HG03342 (cell line): ENCODE data around the gene LANCL1.

Experiments
- ATAC-seq: cut with Tn5 transposase; IDR thresholded peaks from one replicate; pipeline ENCODE4 v1.9.1; 2021; ENCODE audit warnings: mild to moderate bottlenecking, moderate library complexity; ENCODE audit not compliant: unreplicated experiment

The LANCL1 gene

GRCh38 chr2:210476194-210477128 is at the start of gene LANCL1:
Gene LANCL1 (minus strand): TSS chr2:210476759. CDS start chr2:210476396, 363 bp downstream.
- peak; percentile 100 for ATAC-seq

DNA sequence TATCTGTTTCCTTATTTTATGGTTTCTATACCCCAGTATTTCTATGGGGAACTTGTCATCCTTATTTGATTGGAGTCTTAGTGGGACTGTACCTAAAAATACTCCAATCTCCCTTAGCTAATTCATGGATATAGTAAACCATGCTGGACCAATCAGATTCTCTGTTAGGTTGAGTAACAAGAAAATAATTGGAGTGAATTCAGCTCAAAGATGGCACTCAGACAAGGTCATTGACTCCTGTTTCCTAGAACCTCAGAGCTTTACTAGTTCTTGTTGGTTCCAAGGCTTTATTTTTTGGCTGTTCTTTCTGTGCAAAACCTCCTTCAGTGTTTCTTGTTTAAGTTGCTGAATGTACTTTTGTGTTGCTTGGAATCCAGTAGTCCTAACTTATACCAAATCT is 48.0 kb upstream of the LANCL1 start:
- no peak for ATAC-seq

GRCh38 chr2:210523650-210524289 is 47.2 kb upstream of the LANCL1 start:
- ATAC-seq = no peak

DNA sequence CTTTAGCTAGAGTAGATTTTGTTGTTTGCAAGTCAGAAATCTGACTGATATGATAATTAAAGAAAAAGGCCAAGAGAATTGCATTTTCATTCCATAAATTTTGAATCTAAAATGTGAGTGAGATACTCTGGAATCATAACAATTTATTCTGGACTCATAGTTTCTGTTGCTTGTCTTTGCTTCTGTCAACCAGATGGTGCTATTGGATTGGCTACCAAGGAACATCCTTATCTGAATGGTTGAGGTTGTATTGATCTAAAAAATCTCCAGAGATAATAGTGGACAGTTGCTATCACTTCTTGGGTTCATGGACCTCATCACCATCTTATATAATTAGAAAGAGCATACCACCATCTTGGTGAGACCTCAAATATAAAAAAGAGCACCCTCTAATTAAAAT is 45.8 kb upstream of the LANCL1 start:
- no peak for ATAC-seq

DNA sequence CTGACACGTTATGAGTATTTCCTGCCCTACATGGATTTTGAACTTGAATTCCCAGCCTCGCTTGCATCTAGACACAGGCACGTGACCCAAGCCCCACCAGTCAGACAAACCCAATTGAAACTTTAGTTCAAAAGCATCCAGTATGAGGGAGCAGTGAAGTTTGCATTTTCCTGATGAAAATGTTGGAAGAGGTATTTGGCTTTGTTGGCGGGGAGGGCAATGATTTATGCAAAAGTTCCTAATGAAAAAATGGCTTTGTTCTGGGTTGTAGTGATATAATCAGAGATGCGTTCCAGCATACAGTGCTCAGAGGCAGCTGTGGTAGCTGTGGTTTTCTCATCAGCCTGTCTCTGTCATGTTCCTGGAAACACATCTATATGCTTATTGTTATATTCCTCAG is 43.0 kb upstream of the LANCL1 start:
- no peak for ATAC-seq

GRCh38 chr2:210517264-210517663 is 40.7 kb upstream of the LANCL1 start:
- ATAC-seq = no peak

- no peak for ATAC-seq
Observed at GRCh38 chr2:210515911-210516310, 39.4 kb upstream of the LANCL1 start.

DNA sequence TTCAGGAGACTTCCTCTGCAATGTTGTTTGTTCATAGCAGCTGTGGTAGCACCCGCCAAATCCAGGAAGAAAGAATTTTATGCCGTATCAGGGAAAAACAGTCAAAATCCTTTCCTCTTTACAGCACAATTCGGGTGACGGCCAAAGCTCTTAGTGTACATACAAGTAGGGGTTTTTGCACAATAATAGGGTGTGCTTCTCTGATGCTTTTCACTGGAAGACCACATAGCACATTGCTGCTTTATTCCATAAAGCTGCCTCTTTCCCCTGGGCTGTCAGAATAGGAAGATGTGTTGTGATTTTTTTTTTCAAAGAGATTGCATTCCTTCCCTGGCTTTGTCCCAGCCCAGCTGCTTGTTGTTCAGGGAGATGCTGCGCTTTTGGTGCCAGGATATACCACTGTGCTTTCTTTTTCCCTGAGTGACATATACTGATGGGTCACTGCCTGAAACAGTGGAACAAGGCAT is 27.2 kb upstream of the LANCL1 start:
- no peak for ATAC-seq

- ATAC-seq = peak; percentile 89
Observed at GRCh38 chr2:210503001-210503623, 26.6 kb upstream of the LANCL1 start.

GRCh38 chr2:210496512-210496911 is 20.0 kb upstream of the LANCL1 start:
- ATAC-seq = peak; percentile 49

DNA sequence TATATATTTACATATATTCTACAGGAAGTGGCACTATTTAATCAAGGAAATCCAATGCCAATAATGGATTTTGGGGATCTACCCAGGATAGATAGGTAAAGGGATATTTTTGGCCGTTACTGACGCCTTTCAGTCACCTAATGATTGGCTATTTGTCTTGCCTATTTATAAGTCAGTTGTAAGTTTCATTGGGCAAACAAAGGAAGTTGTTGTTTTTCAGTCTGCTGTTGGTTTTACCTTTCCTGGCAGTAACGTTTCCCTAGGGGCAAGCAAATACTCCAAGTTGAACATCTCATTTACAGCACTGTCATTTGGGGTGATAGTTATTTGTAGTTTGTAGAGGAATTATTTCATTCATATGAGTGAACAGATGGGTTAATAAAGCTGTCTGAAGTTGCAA is 17.0 kb upstream of the LANCL1 start:
- no peak for ATAC-seq

DNA sequence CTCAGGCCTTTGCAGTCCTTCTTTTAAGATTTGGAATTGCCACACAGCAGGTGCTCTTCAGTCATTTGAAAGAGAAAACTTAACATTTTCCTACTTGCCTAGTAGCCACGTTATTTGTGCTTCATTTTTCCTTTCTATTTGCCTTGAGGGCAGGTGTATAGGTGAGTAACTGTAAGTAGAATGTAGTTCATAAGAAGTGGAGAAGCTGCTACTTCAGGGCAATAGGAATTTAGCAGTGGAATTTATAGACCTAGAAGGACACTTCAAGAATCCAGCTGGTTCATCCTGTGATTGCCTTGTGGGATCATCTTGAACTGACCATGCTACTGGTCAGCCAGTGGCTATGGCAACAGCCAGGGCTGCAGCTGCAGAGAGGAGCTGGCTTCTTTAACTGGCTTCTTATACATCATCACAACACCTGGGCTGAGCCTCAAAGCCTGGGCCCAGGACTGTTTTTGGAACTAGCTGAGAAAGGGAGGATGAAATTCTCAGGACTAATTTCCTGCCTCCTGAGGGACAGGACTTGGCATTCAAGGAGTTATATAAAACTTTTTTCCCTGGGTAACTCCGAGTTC is 5.1 kb upstream of the LANCL1 start:
- ATAC-seq = no peak

GRCh38 chr2:210480764-210481163 is 4.2 kb upstream of the LANCL1 start:
- ATAC-seq = no peak

GRCh38 chr2:210480079-210480478 is 3.5 kb upstream of the LANCL1 start:
- no peak for ATAC-seq

DNA sequence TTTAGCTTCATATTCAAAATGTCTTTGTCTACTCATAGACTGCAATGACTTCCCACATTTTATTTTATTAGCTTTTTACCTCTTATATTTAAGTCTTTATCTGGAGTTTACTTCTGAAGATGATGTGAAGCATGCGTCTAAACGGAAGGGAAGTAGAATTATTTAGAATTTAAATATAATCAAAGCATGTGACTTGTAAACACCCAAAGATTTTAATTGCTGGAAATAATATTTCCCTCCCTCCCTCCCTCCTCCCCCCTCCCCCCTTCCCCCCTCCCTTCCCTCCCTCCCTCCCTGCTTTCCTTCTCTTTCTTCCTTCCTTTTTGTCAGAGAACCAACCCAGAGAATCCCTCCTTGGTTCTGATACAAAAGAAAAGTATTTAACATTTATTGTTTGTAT is 2.1 kb upstream of the LANCL1 start:
- no peak for ATAC-seq

DNA sequence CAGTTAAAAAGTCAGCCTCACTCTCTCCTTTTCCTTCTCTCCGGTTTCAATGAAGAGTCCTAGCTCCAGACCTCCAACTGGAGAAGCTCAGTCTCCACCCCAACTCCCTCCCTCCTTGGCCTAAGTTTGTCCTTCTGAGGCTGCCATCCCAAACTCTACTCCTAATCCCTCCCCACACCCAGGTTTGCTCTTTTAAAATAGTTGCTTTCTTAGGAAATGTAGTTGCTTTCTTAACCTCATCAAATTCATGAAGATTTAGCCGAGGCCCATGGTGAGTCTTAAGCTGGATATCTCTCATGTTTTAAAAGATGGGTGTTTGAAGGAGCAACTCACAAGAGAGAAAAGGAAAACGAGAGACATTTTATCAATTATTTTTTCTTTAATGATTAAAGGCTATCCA is 937 bp upstream of the LANCL1 start:
- no peak for ATAC-seq

- ATAC-seq = no peak
Observed at GRCh38 chr2:210475706-210476105, 853 bp downstream of the LANCL1 start.

DNA sequence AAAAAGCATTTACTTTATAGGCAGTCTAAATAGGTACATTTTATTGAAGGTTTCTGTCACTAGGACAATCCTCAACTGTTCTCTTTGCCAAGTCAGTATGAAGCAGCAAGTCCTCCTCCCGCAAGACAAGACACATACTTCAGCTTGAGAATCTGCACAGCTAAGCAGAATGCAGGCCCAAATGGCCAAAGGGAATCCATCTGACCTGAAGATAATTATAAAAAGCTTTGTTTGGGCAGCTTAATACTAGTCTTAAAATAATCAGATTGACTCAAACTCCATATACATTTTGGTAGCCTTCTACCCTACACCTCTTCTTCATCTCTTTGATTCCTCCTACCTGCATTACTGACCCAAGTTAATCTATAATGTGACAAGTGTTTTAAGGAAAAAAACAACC is 1.8 kb downstream of the LANCL1 start:
- no peak for ATAC-seq

GRCh38 chr2:210461401-210461800 is 15.2 kb downstream of the LANCL1 start:
- peak; percentile 50 for ATAC-seq

- peak; percentile 66 for ATAC-seq
Observed at GRCh38 chr2:210460322-210461227, 16.0 kb downstream of the LANCL1 start.
